ENCODE results near the gene TCEAL3.

The TCEAL3 gene

DNA sequence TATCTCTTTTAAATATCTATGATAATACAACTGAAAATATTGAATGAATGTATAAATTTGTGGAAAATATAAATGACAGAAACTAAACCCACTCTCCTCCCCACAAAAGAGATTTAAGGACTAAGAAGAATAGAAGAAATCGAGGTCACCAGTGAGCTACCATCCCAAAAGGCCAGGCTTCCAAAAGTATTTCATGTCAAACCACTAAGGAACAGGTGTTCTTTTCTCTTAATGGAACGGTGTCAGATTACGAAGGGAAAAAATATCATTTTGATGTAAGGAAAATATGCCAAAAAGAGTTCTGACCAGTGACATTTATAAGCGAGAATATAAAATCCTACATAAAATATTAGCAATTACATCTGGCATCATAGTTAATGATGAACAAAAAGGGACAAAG, 36.0 kb upstream of the TCEAL3 start:
- no peaks in the 10 kb centered on the region for H3K27me3 ChIP-seq (ENCODE audit: insufficient read depth, poor library complexity, severe bottlenecking)
- DNase-seq (ENCODE audit: low read depth in 1 of 2, low spot score in 1 of 2): no peak
- H3K4me3 ChIP-seq (replicated peaks; ENCODE audit: insufficient read depth, low read length): no peak overlapping the region
- TF ChIP-seq GABPA (IDR thresholded peaks at IDR 0.05; ENCODE audit: low read depth) (no peak), POLR2AphosphoS5 (IDR thresholded peaks at IDR 0.05; ENCODE audit: low read depth) (no peak)
- TF ChIP-seq, protein P1, sequence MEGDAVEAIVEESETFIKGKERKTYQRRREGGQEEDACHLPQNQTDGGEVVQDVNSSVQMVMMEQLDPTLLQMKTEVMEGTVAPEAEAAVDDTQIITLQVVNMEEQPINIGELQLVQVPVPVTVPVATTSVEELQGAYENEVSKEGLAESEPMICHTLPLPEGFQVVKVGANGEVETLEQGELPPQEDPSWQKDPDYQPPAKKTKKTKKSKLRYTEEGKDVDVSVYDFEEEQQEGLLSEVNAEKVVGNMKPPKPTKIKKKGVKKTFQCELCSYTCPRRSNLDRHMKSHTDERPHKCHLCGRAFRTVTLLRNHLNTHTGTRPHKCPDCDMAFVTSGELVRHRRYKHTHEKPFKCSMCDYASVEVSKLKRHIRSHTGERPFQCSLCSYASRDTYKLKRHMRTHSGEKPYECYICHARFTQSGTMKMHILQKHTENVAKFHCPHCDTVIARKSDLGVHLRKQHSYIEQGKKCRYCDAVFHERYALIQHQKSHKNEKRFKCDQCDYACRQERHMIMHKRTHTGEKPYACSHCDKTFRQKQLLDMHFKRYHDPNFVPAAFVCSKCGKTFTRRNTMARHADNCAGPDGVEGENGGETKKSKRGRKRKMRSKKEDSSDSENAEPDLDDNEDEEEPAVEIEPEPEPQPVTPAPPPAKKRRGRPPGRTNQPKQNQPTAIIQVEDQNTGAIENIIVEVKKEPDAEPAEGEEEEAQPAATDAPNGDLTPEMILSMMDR (IDR thresholded peaks at IDR 0.05; ENCODE audit: insufficient read depth, low read length): no peak
- H3K27ac ChIP-seq (replicated peaks): no peak overlapping the region

DNA sequence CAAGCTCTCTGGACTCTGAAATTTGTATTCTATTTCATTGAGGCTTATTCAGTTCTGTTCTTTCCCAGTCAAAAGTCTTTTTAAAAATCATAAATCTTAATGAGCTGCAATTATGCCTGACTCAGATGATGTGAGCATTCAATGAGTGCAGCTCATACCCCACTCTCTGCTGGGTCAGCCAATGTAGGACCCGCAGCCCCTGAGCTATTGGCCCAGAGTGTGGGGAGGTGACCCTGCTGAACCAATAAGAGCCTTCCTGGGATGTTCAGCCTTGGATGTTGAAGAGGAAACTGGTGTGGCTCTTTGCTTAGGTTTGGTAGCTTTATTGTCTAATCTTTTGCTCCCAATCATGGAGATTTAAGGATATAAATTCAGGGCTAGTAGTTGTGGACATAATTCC, 34.6 kb upstream of the TCEAL3 start:
- TF ChIP-seq, protein P1 (IDR thresholded peaks at IDR 0.05; ENCODE audit: insufficient read depth, low read length): no peak
- TF ChIP-seq POLR2AphosphoS5 (IDR thresholded peaks at IDR 0.05; ENCODE audit: low read depth): no peak
- no peak for TF ChIP-seq SPI1 (IDR thresholded peaks at IDR 0.05; ENCODE audit: borderline replicate concordance, low read depth)
- TF ChIP-seq GABPA (IDR thresholded peaks at IDR 0.05; ENCODE audit: low read depth): no peak
- TF ChIP-seq, protein P2, sequence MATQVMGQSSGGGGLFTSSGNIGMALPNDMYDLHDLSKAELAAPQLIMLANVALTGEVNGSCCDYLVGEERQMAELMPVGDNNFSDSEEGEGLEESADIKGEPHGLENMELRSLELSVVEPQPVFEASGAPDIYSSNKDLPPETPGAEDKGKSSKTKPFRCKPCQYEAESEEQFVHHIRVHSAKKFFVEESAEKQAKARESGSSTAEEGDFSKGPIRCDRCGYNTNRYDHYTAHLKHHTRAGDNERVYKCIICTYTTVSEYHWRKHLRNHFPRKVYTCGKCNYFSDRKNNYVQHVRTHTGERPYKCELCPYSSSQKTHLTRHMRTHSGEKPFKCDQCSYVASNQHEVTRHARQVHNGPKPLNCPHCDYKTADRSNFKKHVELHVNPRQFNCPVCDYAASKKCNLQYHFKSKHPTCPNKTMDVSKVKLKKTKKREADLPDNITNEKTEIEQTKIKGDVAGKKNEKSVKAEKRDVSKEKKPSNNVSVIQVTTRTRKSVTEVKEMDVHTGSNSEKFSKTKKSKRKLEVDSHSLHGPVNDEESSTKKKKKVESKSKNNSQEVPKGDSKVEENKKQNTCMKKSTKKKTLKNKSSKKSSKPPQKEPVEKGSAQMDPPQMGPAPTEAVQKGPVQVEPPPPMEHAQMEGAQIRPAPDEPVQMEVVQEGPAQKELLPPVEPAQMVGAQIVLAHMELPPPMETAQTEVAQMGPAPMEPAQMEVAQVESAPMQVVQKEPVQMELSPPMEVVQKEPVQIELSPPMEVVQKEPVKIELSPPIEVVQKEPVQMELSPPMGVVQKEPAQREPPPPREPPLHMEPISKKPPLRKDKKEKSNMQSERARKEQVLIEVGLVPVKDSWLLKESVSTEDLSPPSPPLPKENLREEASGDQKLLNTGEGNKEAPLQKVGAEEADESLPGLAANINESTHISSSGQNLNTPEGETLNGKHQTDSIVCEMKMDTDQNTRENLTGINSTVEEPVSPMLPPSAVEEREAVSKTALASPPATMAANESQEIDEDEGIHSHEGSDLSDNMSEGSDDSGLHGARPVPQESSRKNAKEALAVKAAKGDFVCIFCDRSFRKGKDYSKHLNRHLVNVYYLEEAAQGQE (IDR thresholded peaks at IDR 0.05; ENCODE audit: insufficient replicate concordance, low read depth): no peak
- DNase-seq (ENCODE audit: low read depth in 1 of 2, low spot score in 1 of 2): no peak
- Histone ChIP-seq H3K27me3 (ENCODE audit: insufficient read depth, poor library complexity, severe bottlenecking) (no peaks in the 10 kb centered on the region), H3K27ac (replicated peaks) (no peak overlapping the region), H3K4me3 (replicated peaks; ENCODE audit: insufficient read depth, low read length) (no peak overlapping the region)

DNA sequence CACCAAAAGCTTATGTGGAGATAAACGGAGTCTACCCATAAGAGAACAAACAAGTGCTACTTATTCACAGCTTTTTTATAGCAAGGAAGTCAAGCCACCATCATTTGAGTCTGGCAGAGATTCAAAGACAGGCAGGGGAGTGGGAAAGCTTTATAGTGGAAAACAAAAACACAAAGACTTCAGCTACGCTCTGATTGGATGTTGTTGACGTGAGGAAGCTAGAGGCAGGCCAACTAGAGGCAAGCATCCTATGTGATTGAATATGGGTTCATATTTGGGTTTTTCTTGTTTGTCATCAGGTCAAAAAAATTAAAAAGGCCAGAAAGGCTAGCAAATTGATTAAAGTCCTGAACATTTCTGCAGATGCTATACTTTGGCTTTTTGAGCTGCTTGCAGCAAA, 23.2 kb upstream of the TCEAL3 start:
- Histone ChIP-seq H3K4me3 (replicated peaks; ENCODE audit: insufficient read depth, low read length) (no peak overlapping the region), H3K27me3 (ENCODE audit: insufficient read depth, poor library complexity, severe bottlenecking) (peaks cover 11% of the 10 kb centered on the region), H3K27ac (replicated peaks) (no peak overlapping the region)
- TF ChIP-seq POLR2AphosphoS5 (IDR thresholded peaks at IDR 0.05; ENCODE audit: low read depth): no peak
- TF ChIP-seq SPI1 (IDR thresholded peaks at IDR 0.05; ENCODE audit: borderline replicate concordance, low read depth): no peak
- no peak for DNase-seq (ENCODE audit: low read depth in 1 of 2, low spot score in 1 of 2)

GRCh38 chrX:103585411-103586313, 22.1 kb upstream of the TCEAL3 start, which contains the start of gene TCEAL4:
Gene TCEAL4, plus strand, starts transcription at chrX:103585515. Its CDS starts 1,161 bp downstream, at chrX:103586676.
- TF ChIP-seq SPI1 (IDR thresholded peaks at IDR 0.05; ENCODE audit: borderline replicate concordance, low read depth) (no peak), GABPA (IDR thresholded peaks at IDR 0.05; ENCODE audit: low read depth) (no peak), POLR2AphosphoS5 (IDR thresholded peaks at IDR 0.05; ENCODE audit: low read depth) (no peak)
- TF ChIP-seq, protein P2 (IDR thresholded peaks at IDR 0.05; ENCODE audit: insufficient replicate concordance, low read depth): no peak
- TF ChIP-seq, protein P1 (IDR thresholded peaks at IDR 0.05; ENCODE audit: insufficient read depth, low read length): no peak
- no peak for DNase-seq (ENCODE audit: low read depth in 1 of 2, low spot score in 1 of 2)
- peak within 1 kb of the TSS; percentile 60 for H3K4me3 ChIP-seq (replicated peaks; ENCODE audit: insufficient read depth, low read length)
- no peak within 1 kb of the TSS for H3K27ac ChIP-seq (replicated peaks)
- peaks cover 9% of the 10 kb centered on the region for H3K27me3 ChIP-seq (ENCODE audit: insufficient read depth, poor library complexity, severe bottlenecking)
